Activated T-cell treated with anti-CD3 and anti-CD28 coated beads, Interleukin-2, amount 50 U/mL, for 48 hours (primary cell): Measurements from ENCODE around the gene HEPH.
"Not testable (repeated sequence)": the region's sequence is repeated elsewhere in the genome, so short reads cannot be mapped to it uniquely, and the experiment has no call there.

Source experiments
- DNase-seq, 2 experiments: peaks; one replicate each; pipeline ENCODE4 v3.0.0-alpha.2; 2020

HEPH gene

DNA sequence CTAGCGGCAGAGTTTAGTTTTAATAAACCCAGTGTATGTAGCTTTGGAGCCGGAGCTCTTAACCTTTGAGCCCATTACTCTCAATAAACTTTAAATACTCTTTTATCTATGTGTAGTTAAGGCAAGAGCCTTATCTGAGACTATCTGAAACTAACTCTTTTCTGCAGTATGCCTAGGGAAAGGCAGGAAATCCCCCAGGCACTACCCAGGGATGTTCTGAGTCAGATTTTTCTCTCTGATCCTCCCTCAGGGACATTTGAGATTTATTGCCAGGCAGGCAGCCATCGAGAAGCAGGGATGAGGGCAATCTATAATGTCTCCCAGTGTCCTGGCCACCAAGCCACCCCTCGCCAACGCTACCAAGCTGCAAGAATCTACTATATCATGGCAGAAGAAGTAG lies 39.1 kb downstream of the HEPH start:
- no peak for DNase-seq

GRCh38 chrX:66221856-66222255 lies 57.8 kb downstream of the HEPH start:
- no peak for DNase-seq

DNA sequence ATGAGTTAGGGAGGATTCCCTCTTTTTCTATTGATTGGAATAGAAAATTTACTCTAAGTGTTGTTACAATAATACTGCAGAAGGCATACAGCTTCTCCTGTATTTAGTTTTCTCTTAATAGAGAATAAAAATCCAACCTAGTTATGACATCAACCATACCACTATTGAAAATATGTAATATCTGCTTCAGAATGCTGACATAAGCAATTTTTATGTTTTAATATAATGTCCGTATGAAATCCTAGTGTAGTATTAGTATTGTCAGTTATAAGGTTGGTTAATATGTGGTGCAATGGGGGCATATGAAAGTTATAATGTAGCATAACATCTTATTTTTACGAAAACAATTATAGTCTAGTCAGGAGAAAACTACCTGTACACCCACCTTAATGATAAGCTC lies 68.2 kb downstream of the HEPH start:
- DNase-seq: no peak

DNA sequence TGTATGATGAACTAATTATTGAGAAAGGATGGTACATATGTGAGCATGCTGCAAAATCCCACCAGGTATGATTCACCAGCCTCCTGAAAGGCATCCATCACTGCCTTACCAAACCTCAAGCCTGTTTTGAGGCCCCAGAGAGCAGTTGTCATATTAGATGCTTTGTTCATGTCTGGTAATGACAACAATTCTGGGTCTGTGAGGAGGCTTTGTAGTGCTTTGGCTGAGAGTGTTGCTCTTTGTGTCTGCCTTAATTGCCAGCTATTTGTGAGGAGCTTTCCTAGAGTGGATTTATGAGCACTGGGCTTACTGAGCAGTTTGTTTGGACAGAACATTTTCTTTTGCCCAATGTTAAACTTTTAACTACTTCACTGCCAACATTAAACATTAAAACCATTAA lies 69.2 kb downstream of the HEPH start:
- DNase-seq: no peak

DNA sequence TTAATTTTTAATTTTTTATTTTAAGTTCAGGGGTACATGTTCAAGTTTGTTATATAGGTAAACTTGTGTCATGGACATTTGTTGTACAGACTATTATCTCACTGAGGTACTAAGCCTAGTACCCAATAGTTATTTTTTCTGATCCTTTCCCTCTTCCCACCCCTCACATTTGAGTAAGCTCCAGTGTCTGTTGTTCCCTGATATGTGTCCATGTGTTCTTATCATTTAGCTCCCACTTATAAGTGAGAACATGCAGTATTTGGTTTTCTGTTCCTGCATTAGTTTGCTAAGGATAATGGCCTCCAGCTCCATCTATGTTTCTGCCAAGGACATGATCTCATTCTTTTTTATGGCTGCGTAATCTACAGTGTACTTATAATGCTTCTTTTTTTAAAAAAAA lies 69.9 kb downstream of the HEPH start:
- DNase-seq: not testable (repeated sequence)

DNA sequence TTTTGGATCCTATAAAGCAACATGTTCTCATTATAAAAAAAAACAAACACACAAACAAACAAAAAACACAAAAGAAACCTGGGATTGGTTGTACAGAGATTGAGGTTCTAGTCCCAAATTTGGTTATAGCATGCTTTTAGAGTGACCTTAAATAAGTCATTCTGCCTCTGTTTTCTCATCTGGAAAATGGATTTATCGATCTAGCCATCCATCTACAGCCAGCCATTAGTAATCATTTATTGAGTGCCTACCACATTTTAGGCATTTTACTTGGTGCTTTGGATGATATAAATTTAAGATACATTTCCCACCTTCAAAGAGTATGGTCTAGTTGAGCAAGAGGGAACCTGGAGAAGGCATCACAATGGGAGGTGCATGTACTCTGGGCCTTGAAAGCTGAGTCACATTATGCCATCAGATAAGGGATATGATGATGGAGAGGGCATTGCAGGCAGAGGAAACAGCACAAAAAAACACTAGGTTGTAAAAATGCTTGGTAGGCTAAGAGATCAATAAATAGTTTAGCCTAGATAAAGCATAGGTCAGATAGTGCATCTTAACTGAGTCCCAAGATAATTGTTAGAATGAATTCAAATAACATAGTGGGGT lies 91.4 kb downstream of the HEPH start:
- DNase-seq: no peak

GRCh38 chrX:66262807-66263206 lies 98.8 kb downstream of the HEPH start:
- DNase-seq: no peak
